ENCODE data around the gene ATP6V0B. TPM values are rescaled to one million over a fixed set of nuclear protein-coding genes. Genes with fewer than 3 reads are reported as not detected.

Gene ATP6V0B
- total and polyA plus RNA-seq, 7 donors: 87.9 to 260 (median 133) TPM

GRCh38 chr1:43931711-43932660 lies 42.8 kb upstream of the ATP6V0B start:
- no peak for DNase-seq
- Histone ChIP-seq H3K4me3 (no peak overlapping the region), H3K9me3 (no peaks in the 10 kb centered on the region), H3K27ac (no peak overlapping the region), H3K36me3 (ENCODE audit: insufficient read depth in 1 of 2, low read depth in 1 of 2) (no peaks in the 10 kb centered on the region), H3K4me1 (peaks cover 25% of the 10 kb centered on the region), H3K27me3 (ENCODE audit: insufficient read depth in 3 of 3, low read length in 2 of 3) (peaks cover 0 to 4% (median 0%) of the 10 kb centered on the region in 3 donors)
- no peak for TF ChIP-seq CTCF (IDR thresholded peaks at IDR 0.05)
- intact Hi-C loops (cut with DNase I): loop anchor here (5.0 to 10.0 kb wide), 3 partner anchors 50 to 267 kb away; no protein-coding TSS in a partner anchor
- no peak for ATAC-seq
- WGBS, 3 donors: 82 to 87% (median 83%) methylated on average over 13 of the region's 13 CpGs

GRCh38 chr1:43932786-43933385 lies 41.9 kb upstream of the ATP6V0B start:
- 25 to 31% (median 31%) methylated on average over 8 of the region's 8 CpGs for WGBS, 3 donors
- Histone ChIP-seq H3K27me3 (ENCODE audit: insufficient read depth in 3 of 3, low read length in 2 of 3) (peaks cover 0 to 4% (median 0%) of the 10 kb centered on the region in 3 donors), H3K4me1 (peaks cover 25% of the 10 kb centered on the region), H3K9me3 (no peaks in the 10 kb centered on the region), H3K4me3 (peak overlapping the region; percentile 61), H3K27ac (no peak overlapping the region), H3K36me3 (ENCODE audit: insufficient read depth in 1 of 2, low read depth in 1 of 2) (no peaks in the 10 kb centered on the region)
- DNase-seq (no peak), ATAC-seq (no peak)
- TF ChIP-seq CTCF (IDR thresholded peaks at IDR 0.05): no peak
- intact Hi-C loops (cut with DNase I): loop anchor here (5.0 to 10.0 kb wide), 3 partner anchors 51 to 268 kb away; no protein-coding TSS in a partner anchor

- H3K4me1 ChIP-seq: peaks cover 25% of the 10 kb centered on the region
- H3K4me3 ChIP-seq: peak within 1 kb of the TSS; percentile 61
- H3K27me3 ChIP-seq (ENCODE audit: insufficient read depth in 3 of 3, low read length in 2 of 3): peaks cover 0 to 4% (median 0%) of the 10 kb centered on the region in 3 donors
- H3K27ac ChIP-seq: peak within 1 kb of the TSS; percentile 50
- 0 to 2% (median 2%) methylated on average over 26 to 42 of the region's 42 CpGs for WGBS, 3 donors
- no peak for TF ChIP-seq CTCF (IDR thresholded peaks at IDR 0.05)
- H3K36me3 ChIP-seq (ENCODE audit: insufficient read depth in 1 of 2, low read depth in 1 of 2): no peaks in the 10 kb centered on the region
- intact Hi-C loops (cut with DNase I): loop anchor here (1.0 to 10.0 kb wide), 4 partner anchors 51 to 269 kb away; no protein-coding TSS in a partner anchor
- ATAC-seq (peak; percentile 1 to 47 (median 30)), DNase-seq (no peak)
- H3K9me3 ChIP-seq: no peaks in the 10 kb centered on the region
These were observed 41.2 kb upstream of the ATP6V0B start, which contains the start of gene ARTN for GRCh38 chr1:43933386-43934100. Gene ARTN (plus strand): TSS chr1:43933801. CDS start chr1:43935657, 1,856 bp downstream.

- Histone ChIP-seq H3K27ac (peak overlapping the region; percentile 50), H3K4me1 (peaks cover 25% of the 10 kb centered on the region), H3K36me3 (ENCODE audit: insufficient read depth in 1 of 2, low read depth in 1 of 2) (no peaks in the 10 kb centered on the region), H3K4me3 (peak overlapping the region; percentile 61), H3K9me3 (no peaks in the 10 kb centered on the region), H3K27me3 (ENCODE audit: insufficient read depth in 3 of 3, low read length in 2 of 3) (peaks cover 0 to 4% (median 0%) of the 10 kb centered on the region in 3 donors)
- peak; percentile 79 to 86 (median 79) for ATAC-seq
- intact Hi-C loops (cut with DNase I): loop anchor here (1.0 to 10.0 kb wide), 4 partner anchors 52 to 270 kb away; no protein-coding TSS in a partner anchor
- WGBS, 3 donors: 21 to 29% (median 29%) methylated on average over 13 of the region's 13 CpGs
- TF ChIP-seq CTCF (IDR thresholded peaks at IDR 0.05): peak; percentile 79
- DNase-seq: peak; percentile 72 to 87
These were observed 40.4 kb upstream of the ATP6V0B start for GRCh38 chr1:43934101-43934985.

Measured in psoas muscle (tissue), 8 donors.